Left lung (tissue), 10 donors: Measurements from ENCODE around the gene MAN2A1. TPM values are rescaled to one million over a fixed set of nuclear protein-coding genes. Genes with fewer than 3 reads are reported as not detected.

Experiments used
- ATAC-seq: fragments of 200-7000 bp; cut with Tn5 transposase; one replicate; pipeline ENCODE4 v1.9.1; 2020; ENCODE audit warnings: moderate library complexity
- DNase-seq, 4 donors: peaks; one replicate each; pipeline ENCODE4 v3.0.0-alpha.2; 2013 to 2020
- H3K27ac ChIP-seq, 2 donors: fragments of 200-600 bp; sonication (generic) in 1 of 2; one replicate each; pipeline versions ENCODE4 v1.5.0 to v1.8.0; 2020 to 2021
- H3K27me3 ChIP-seq, 2 donors: fragments of 200-600 bp; sonication (generic) in 1 of 2; one replicate each; pipeline versions ENCODE4 v1.5.0 to v1.8.0; 2020 to 2021
- H3K36me3 ChIP-seq, 2 donors: fragments of 200-600 bp; sonication (generic) in 1 of 2; one replicate each; pipeline versions ENCODE4 v1.5.0 to v1.8.0; 2020 to 2021
- H3K4me1 ChIP-seq, 2 donors: fragments of 200-600 bp; one replicate each; pipeline ENCODE4 v1.8.0; 2021
- H3K4me3 ChIP-seq, 2 donors: fragments of 200-600 bp; sonication (generic) in 1 of 2; one replicate each; pipeline versions ENCODE4 v1.5.0 to v1.8.0; 2020 to 2021; ENCODE audit warnings: mild to moderate bottlenecking in 1 of 2
- H3K9me3 ChIP-seq, 2 donors: fragments of 200-600 bp; sonication (generic) in 1 of 2; one replicate each; pipeline versions ENCODE4 v1.5.0 to v1.8.0; 2020 to 2021
- CTCF ChIP-seq, 2 donors: fragments of 200-600 bp; sonication (generic) in 1 of 2; IDR thresholded peaks; one replicate each; pipeline versions ENCODE4 v1.5.0 to v1.8.0; 2021; ENCODE audit warnings: antibody characterized with exemption in 2 of 2
- intact Hi-C, 2 donors: fragments of 100-400 bp; cut with DNase I; formaldehyde crosslinking; loops; one replicate each; pipeline versions ENCODE4 v1.11.2 to v1.14.2; 2022
- polyA plus RNA-seq, 6 donors: library from polyadenylated mRNA; unstranded; fragments of 120-200 nt; gene quantifications; one replicate each; pipeline ENCODE4 v1.2.1, GENCODE V29; 2013; ENCODE audit not compliant: insufficient read length in 6 of 6
- total RNA-seq, 2 donors: library from RNA; stranded (reverse); fragmentation: NEBNext Ultra II Directional; extraction: Animal tissue kit (Norgen Biotek cat#: 25700); gene quantifications; one replicate each; pipeline ENCODE4 v1.2.1, GENCODE V29; 2021
- donor health status: DM: no; HTN: yes; CAD: no.
- donor health status: DM: no; HTN: no; CAD: no.

The MAN2A1 gene
- total and polyA plus RNA-seq, 8 donors: 42.2 to 54.7 (median 47.9) TPM

DNA sequence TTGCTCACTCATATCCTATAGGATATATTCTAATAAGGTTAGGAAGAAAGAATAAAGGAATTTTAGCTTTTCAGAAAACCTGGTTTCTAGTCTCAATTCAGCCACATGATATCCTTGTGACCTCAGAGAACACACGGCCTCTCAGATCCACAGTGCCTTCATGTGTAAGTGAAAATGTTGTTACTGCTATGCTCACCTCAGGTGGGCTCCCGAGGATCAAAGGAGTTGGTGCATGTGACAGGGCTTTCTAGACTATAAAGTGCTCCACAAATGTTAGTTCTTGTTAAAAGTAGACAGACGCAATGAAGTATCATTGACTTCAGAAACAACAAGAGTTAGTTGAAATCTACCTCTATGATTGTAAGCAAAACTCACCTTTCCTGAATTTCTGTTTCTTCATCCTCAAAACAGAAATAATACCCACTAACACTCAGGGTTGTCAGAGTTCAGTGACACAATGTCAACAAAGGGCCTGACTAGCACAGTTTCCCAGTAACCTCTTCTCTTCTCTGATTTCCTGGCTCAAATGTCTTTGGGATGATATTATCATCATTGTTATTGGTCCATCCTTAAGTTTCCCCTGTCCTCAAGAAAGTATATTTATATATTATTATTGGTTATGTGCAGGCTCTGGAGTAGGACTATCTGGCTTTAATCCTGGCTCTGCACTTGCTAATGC is 36.0 kb upstream of the MAN2A1 start:
- peak in 1 of 4 donors; percentile 44 for DNase-seq
- intact Hi-C loops: no loop called here
- Histone ChIP-seq H3K4me1 (peaks cover 0 to 26% of the 10 kb centered on the region in 2 donors), H3K27ac (no peak overlapping the region), H3K27me3 (no peaks in the 10 kb centered on the region), H3K9me3 (no peaks in the 10 kb centered on the region), H3K4me3 (no peak overlapping the region), H3K36me3 (no peaks in the 10 kb centered on the region)
- no peak for TF ChIP-seq CTCF (IDR thresholded peaks at IDR 0.05)
- no peak for ATAC-seq

DNA sequence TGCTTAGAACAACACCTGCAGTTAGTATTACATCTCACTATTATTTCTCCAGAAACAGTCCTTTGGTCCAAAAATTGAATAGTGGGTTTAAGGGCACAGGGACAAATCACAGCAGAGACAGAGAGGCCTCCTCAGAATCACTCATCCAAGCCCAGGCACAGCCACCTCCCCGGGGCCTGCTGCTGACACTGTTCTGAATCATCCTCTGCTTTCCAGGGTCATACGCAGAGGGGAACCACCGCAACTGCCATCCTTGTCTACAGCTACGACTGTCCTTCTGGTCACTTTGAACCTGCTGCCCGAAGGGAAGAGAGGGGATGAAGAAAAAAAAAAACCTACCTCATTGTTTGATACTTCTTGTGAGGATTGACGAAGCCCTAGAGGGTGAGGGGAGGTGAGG is 35.3 kb upstream of the MAN2A1 start:
- Histone ChIP-seq H3K9me3 (no peaks in the 10 kb centered on the region), H3K27ac (no peak overlapping the region), H3K27me3 (no peaks in the 10 kb centered on the region), H3K36me3 (no peaks in the 10 kb centered on the region), H3K4me1 (peaks cover 0 to 26% of the 10 kb centered on the region in 2 donors), H3K4me3 (no peak overlapping the region)
- no peak for TF ChIP-seq CTCF (IDR thresholded peaks at IDR 0.05)
- ATAC-seq (peak; percentile 26), DNase-seq (no peak)
- intact Hi-C loops: no loop called here

DNA sequence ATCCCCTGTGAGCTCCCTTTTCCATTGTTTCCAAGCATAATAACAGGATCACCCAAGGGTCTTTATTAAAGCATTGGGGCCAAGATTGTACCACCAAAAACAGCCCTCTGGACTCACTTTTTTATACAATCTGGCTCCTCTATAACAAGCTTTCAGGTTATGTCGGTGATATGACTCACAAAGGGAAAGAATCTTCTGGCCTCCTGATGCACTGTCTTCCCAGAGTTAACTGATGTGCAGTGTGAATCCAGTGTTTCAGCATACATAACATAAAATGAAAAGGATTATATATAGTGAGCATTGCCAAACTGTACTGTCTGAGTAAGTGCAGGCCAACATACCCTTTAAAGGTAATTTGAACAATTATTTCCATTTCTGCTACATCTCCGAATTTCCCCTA is 33.9 kb upstream of the MAN2A1 start:
- Histone ChIP-seq H3K27ac (peak overlapping the region in 1 of 2 donors; percentile 81), H3K4me1 (peaks cover 0 to 26% of the 10 kb centered on the region in 2 donors), H3K36me3 (no peaks in the 10 kb centered on the region), H3K4me3 (no peak overlapping the region), H3K27me3 (no peaks in the 10 kb centered on the region), H3K9me3 (no peaks in the 10 kb centered on the region)
- no peak for ATAC-seq
- TF ChIP-seq CTCF (IDR thresholded peaks at IDR 0.05): no peak
- intact Hi-C loops: no loop called here
- DNase-seq: no peak

DNA sequence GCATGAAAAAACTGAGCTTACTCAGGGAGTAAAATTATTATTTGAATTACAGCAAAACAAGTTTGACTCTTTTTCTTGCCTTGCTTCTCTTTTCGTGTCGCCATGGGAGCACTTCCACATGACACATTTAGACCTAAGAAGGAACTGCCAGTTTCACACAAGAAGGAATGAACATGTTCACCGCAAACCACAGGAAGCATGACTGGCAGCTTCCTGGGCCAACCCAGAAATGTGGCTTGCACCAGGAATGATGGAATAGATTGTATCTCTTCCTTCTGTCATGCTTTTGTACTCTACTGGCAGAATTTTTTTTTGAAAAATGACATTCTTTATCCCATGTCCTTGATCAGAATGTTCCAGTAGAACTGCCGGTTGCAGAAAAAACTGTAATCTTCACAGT is 32.9 kb upstream of the MAN2A1 start:
- Histone ChIP-seq H3K4me3 (no peak overlapping the region), H3K36me3 (no peaks in the 10 kb centered on the region), H3K4me1 (peaks cover 0 to 26% of the 10 kb centered on the region in 2 donors), H3K9me3 (no peaks in the 10 kb centered on the region), H3K27me3 (no peaks in the 10 kb centered on the region), H3K27ac (peak overlapping the region in 1 of 2 donors; percentile 81)
- TF ChIP-seq CTCF (IDR thresholded peaks at IDR 0.05): no peak
- DNase-seq: peak in 2 of 4 donors; percentile 41 to 78
- peak; percentile 81 for ATAC-seq
- intact Hi-C loops: no loop called here

DNA sequence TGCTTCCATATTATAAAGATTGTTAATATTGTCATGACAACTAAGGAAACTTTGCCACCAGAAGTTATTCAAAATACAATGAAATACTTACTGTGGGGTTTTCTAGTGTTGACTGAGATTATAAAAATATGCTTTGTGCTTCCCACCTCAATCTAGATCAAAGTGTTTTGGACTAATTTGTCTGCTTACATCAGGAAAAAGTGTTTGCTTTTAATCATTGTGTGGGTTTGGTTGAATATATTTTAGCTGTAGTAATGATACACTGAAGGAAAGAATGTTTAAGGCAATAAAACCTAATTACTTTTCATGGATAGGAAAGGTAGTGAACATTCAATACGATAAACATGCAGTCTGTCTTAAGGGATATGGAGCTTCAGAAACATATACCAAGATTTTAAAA is 29.8 kb upstream of the MAN2A1 start:
- Histone ChIP-seq H3K36me3 (no peaks in the 10 kb centered on the region), H3K4me1 (peaks cover 0 to 26% of the 10 kb centered on the region in 2 donors), H3K27ac (no peak overlapping the region), H3K27me3 (no peaks in the 10 kb centered on the region), H3K4me3 (no peak overlapping the region), H3K9me3 (no peaks in the 10 kb centered on the region)
- DNase-seq: no peak
- ATAC-seq: no peak
- TF ChIP-seq CTCF (IDR thresholded peaks at IDR 0.05): no peak
- intact Hi-C loops: no loop called here
